HepG2 (cell line): ENCODE measurements around the gene CXCR5. TPM values are rescaled to one million over a fixed set of nuclear protein-coding genes. Genes with fewer than 3 reads are reported as not detected.
A peak's percentile ranks its signal among the peaks of the same experiment; 100 is the strongest.

Experiments used
- AKAP8 ChIP-seq: sonication (generic); formaldehyde crosslinking; IDR thresholded peaks from 2 replicates; pipeline ENCODE4 v1.5.1; 2020; ENCODE audit warnings: mild to moderate bottlenecking, missing genetic modification reagents
- ATF6 ChIP-seq: sonication (generic); formaldehyde crosslinking; conservative IDR thresholded peaks from 2 replicates; pipeline ENCODE4 v1.4.0; 2020; ENCODE audit warnings: missing genetic modification reagents
- GATA4 ChIP-seq: sonication (generic); IDR thresholded peaks from 2 replicates; pipeline ENCODE4 v1.6.1; 2016; ENCODE audit warnings: antibody characterized with exemption, low read depth, borderline replicate concordance
- HNRNPL ChIP-seq: fragments of 200-400 bp; formaldehyde crosslinking; IDR thresholded peaks from 2 replicates; pipeline ENCODE4 v1.6.1; 2017; ENCODE audit warnings: mild to moderate bottlenecking, low read depth, low read length
- HNRNPLL ChIP-seq: fragments of 200-400 bp; formaldehyde crosslinking; IDR thresholded peaks from 2 replicates; pipeline ENCODE4 v1.6.1; 2017; ENCODE audit warnings: mild to moderate bottlenecking, low read depth, low read length; ENCODE audit not compliant: poor library complexity, severe bottlenecking
- HNRNPUL1 ChIP-seq: fragments of 200-400 bp; formaldehyde crosslinking; IDR thresholded peaks from 2 replicates; pipeline ENCODE4 v1.6.1; 2017; ENCODE audit warnings: low read depth, mild to moderate bottlenecking, low read length, moderate library complexity
- JUNB ChIP-seq: sonication (generic); formaldehyde crosslinking; IDR thresholded peaks from 2 replicates; pipeline ENCODE4 v1.8.0; 2022; ENCODE audit warnings: missing genetic modification reagents, mild to moderate bottlenecking, borderline replicate concordance
- MEIS1 ChIP-seq: sonication (generic); formaldehyde crosslinking; IDR thresholded peaks from 2 replicates; pipeline ENCODE4 v1.9.0; 2021; ENCODE audit warnings: mild to moderate bottlenecking, missing genetic modification reagents, moderate library complexity, borderline replicate concordance
- MIXL1 ChIP-seq: IDR thresholded peaks from 2 replicates; pipeline ENCODE4 v1.6.1; 2016
- MLX ChIP-seq: IDR thresholded peaks from 2 replicates; pipeline ENCODE4 v1.6.1; 2016
- MXI1 ChIP-seq: IDR thresholded peaks from 3 replicates; pipeline ENCODE4 v1.6.1; 2012; ENCODE audit warnings: low read depth, low read length, inconsistent platforms, borderline replicate concordance
- NCOA1 ChIP-seq: sonication (generic); formaldehyde crosslinking; IDR thresholded peaks from 2 replicates; pipeline ENCODE4 v1.9.0; 2021; ENCODE audit warnings: missing genetic modification reagents
- NONO ChIP-seq, 2 experiments: fragments of 450-650 bp in 1 of 2; sonication (generic) in 1 of 2; formaldehyde crosslinking in 1 of 2; IDR thresholded peaks in 1 of 2; conservative IDR thresholded peaks in 1 of 2; 2 replicates each; pipeline versions ENCODE4 v1.6.1 to v1.8.0; 2017 to 2022; ENCODE audit warnings: mild to moderate bottlenecking in 1 of 2, missing genetic modification reagents in 1 of 2, moderate library complexity in 1 of 2
- NR0B2 ChIP-seq: sonication (generic); formaldehyde crosslinking; IDR thresholded peaks from 2 replicates; pipeline ENCODE4 v1.4.0; 2020; ENCODE audit warnings: mild to moderate bottlenecking, missing genetic modification reagents
- RXRA ChIP-seq: sonication (generic); formaldehyde crosslinking; IDR thresholded peaks from 2 replicates; pipeline ENCODE4 v1.5.1; 2020; ENCODE audit warnings: missing genetic modification reagents
- SAFB2 ChIP-seq: sonication (generic); formaldehyde crosslinking; IDR thresholded peaks from 2 replicates; pipeline ENCODE4 v1.5.1; 2020; ENCODE audit warnings: missing genetic modification reagents, low read depth, mild to moderate bottlenecking, borderline replicate concordance
- SOX5 ChIP-seq: IDR thresholded peaks from 2 replicates; pipeline ENCODE4 v1.6.1; 2016; ENCODE audit warnings: borderline replicate concordance
- ZFP62 ChIP-seq: sonication (generic); formaldehyde crosslinking; IDR thresholded peaks from 2 replicates; pipeline ENCODE4 v1.4.0; 2020; ENCODE audit warnings: missing genetic modification reagents
- ZNF12 ChIP-seq: sonication (generic); formaldehyde crosslinking; IDR thresholded peaks from 2 replicates; pipeline ENCODE4 v1.5.0; 2020; ENCODE audit warnings: missing genetic modification reagents
- ZNF446 ChIP-seq: sonication (generic); formaldehyde crosslinking; IDR thresholded peaks from 2 replicates; pipeline ENCODE4 v1.5.0; 2020; ENCODE audit warnings: mild to moderate bottlenecking, missing genetic modification reagents
- ZNF513 ChIP-seq: sonication (generic); formaldehyde crosslinking; conservative IDR thresholded peaks from 2 replicates; pipeline ENCODE4 v1.5.0; 2020; ENCODE audit warnings: missing genetic modification reagents
- ZNF570 ChIP-seq: sonication (generic); formaldehyde crosslinking; IDR thresholded peaks from 2 replicates; pipeline ENCODE4 v1.4.0; 2020; ENCODE audit warnings: mild to moderate bottlenecking, missing genetic modification reagents, borderline replicate concordance
- ZNF780A ChIP-seq: sonication (generic); formaldehyde crosslinking; IDR thresholded peaks from 2 replicates; pipeline ENCODE4 v1.8.0; 2022; ENCODE audit warnings: mild to moderate bottlenecking, missing genetic modification reagents, moderate library complexity
- ZNF790 ChIP-seq: sonication (generic); formaldehyde crosslinking; IDR thresholded peaks from 2 replicates; pipeline ENCODE4 v1.8.0; 2022; ENCODE audit warnings: missing genetic modification reagents, mild to moderate bottlenecking, borderline replicate concordance
- ZZZ3 ChIP-seq: sonication (generic); formaldehyde crosslinking; IDR thresholded peaks from 2 replicates; pipeline ENCODE4 v1.4.0; 2020; ENCODE audit warnings: missing genetic modification reagents, mild to moderate bottlenecking, borderline replicate concordance
- polyA plus RNA-seq, 8 experiments: library from polyadenylated mRNA; depleted of rRNA in 3 of 8; stranded (reverse) in 7 of 8; unstranded in 1 of 8; fragments of >200 nt; fragmentation: Illumina TruSeq in 4 of 8; extraction: Trizol in 4 of 8; gene quantifications; 2 replicates each; pipeline versions ENCODE4 v1.2.1 to v1.2.3, GENCODE V29; 2011 to 2016; ENCODE audit warnings: low read depth in 4 of 8, missing spikeins in 1 of 8, mixed read lengths in 1 of 8; ENCODE audit not compliant: insufficient read depth in 1 of 8
- total RNA-seq, 5 experiments: library from RNA; depleted of rRNA; stranded (reverse); fragments of >200 nt; fragmentation: Illumina TruSeq; extraction: Trizol; gene quantifications; 2 replicates each; pipeline ENCODE4 v1.2.3, GENCODE V29; 2016; ENCODE audit warnings: low read depth in 1 of 5

The CXCR5 gene
- total and polyA plus RNA-seq, 2 of the 13 experiments (the other 11 are each of a cell fraction or from before 2014, with no cell fraction given) = not detected

- TF ChIP-seq RXRA (CRISPR knock-in tag) (peak; percentile 38; the same call in 1 of the 2 replicates), MXI1 (no peak), NCOA1 (CRISPR knock-in tag) (no peak), ZFP62 (CRISPR knock-in tag) (no peak), MEIS1 (CRISPR knock-in tag) (no peak), ZNF780A (no peak), ZZZ3 (no peak), HNRNPLL (peak; percentile 30), SOX5 (no peak), JUNB (CRISPR knock-in tag) (no peak; the same call in 1 of the 2 replicates), MIXL1 (CRISPR knock-in tag) (no peak), GATA4 (no peak), AKAP8 (no peak), ZNF570 (no peak), NONO (IDR thresholded peaks at IDR 0.05) (no peak), NONO (CRISPR knock-in tag; conservative IDR thresholded peaks at IDR 0.05) (0 out of 2 replicates have a peak, but pooled peaks have one; percentile 5), HNRNPL (peak; percentile 98), ZNF513 (no peak), ZNF790 (CRISPR knock-in tag) (no peak), ZNF12 (CRISPR knock-in tag) (no peak), HNRNPUL1 (no peak), ZNF446 (no peak), ATF6 (CRISPR knock-in tag) (no peak), SAFB2 (CRISPR knock-in tag) (no peak), MLX (CRISPR knock-in tag) (no peak), NR0B2 (CRISPR knock-in tag) (no peak)
Measured at GRCh38 chr11:118917481-118918127, 33.9 kb downstream of the CXCR5 start (continued).
